Osteoblast (primary cell): Measurements from ENCODE around the gene TSPAN17. TPM values are rescaled to one million over a fixed set of nuclear protein-coding genes. Genes with fewer than 3 reads are reported as not detected.

ENCODE experiments used
- DNase-seq: peaks from one replicate; pipeline ENCODE4 v3.0.0; 2011; ENCODE audit warnings: low spot score, mixed read lengths; ENCODE audit not compliant: insufficient read length; ENCODE audit errors: missing footprints
- H2AFZ ChIP-seq: 2 replicates; pipeline ENCODE4 v1.6.0; 2011; ENCODE audit warnings: mild to moderate bottlenecking, low read length
- H3K27ac ChIP-seq: 2 replicates; pipeline ENCODE4 v1.5.1; 2011; ENCODE audit warnings: mild to moderate bottlenecking, low read depth, low read length, moderate library complexity
- H3K27me3 ChIP-seq: 2 replicates; pipeline ENCODE4 v1.6.0; 2012; ENCODE audit warnings: mild to moderate bottlenecking, control low read depth, inconsistent platforms, low read length, moderate library complexity; ENCODE audit not compliant: insufficient read depth
- H3K36me3 ChIP-seq: 2 replicates; pipeline ENCODE4 v1.5.1; 2011; ENCODE audit warnings: mild to moderate bottlenecking, low read length, control low read depth, moderate library complexity; ENCODE audit not compliant: insufficient read depth
- H3K4me1 ChIP-seq: 2 replicates; pipeline ENCODE4 v1.5.1; 2011; ENCODE audit warnings: mild to moderate bottlenecking, low read length, control low read depth, moderate library complexity; ENCODE audit not compliant: insufficient read depth
- H3K4me2 ChIP-seq: 2 replicates; pipeline ENCODE4 v1.6.0; 2011; ENCODE audit warnings: mild to moderate bottlenecking, low read length; ENCODE audit not compliant: insufficient read depth
- H3K4me3 ChIP-seq: fragments of 200-600 bp; sonication (generic); 3 replicates; pipeline ENCODE4 v1.5.1; 2012; ENCODE audit warnings: mild to moderate bottlenecking, low read length, inconsistent platforms; ENCODE audit not compliant: insufficient read depth
- H3K79me2 ChIP-seq: 2 replicates; pipeline ENCODE4 v1.6.0; 2012; ENCODE audit warnings: mild to moderate bottlenecking, low read length, control low read depth, inconsistent platforms; ENCODE audit not compliant: insufficient read depth
- H3K9me3 ChIP-seq: 2 replicates; pipeline ENCODE4 v1.5.1; 2011; ENCODE audit warnings: low read depth, low read length, control low read depth
- H4K20me1 ChIP-seq: 2 replicates; pipeline ENCODE4 v1.6.0; 2012; ENCODE audit warnings: mild to moderate bottlenecking, low read length, control low read depth; ENCODE audit not compliant: insufficient read depth
- CTCF ChIP-seq: IDR thresholded peaks from 2 replicates; pipeline ENCODE4 v1.5.1; 2011; ENCODE audit warnings: mild to moderate bottlenecking, low read depth, low read length, moderate library complexity; ENCODE audit errors: extremely low read depth
- total RNA-seq: library from RNA; depleted of rRNA; stranded (reverse); fragments of >200 nt; gene quantifications from 2 replicates; pipeline ENCODE4 v1.2.3, GENCODE V29; 2012

Gene TSPAN17
- total RNA-seq, 1 donor, result 26.1 TPM

DNA sequence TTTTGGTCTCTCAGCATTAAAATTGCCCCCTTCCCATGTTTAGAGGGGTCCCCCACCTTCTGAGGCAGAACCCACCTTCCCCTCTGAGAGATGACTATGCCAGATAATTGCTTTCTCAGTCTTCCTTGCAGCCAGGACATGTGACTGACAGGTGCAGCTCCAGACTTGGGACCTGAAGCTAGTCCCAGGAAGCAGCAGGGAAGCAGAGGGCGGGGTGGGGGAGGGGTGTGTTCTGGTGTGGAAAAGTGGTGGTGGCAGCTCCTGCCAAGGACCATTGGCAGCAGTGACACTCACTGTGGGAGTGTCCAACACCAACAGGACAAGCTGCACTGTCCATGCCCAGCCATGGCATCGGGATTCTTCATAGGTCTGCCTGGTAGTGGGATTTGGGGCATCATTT, 14.5 kb upstream of the TSPAN17 start:
- peaks cover 6% of the 10 kb centered on the region for H4K20me1 ChIP-seq
- no peak overlapping the region for H3K27ac ChIP-seq
- H2AFZ ChIP-seq, result no peak overlapping the region
- no peaks in the 10 kb centered on the region for H3K4me1 ChIP-seq
- H3K79me2 ChIP-seq, result no peaks in the 10 kb centered on the region
- no peak overlapping the region for H3K4me3 ChIP-seq
- no peaks in the 10 kb centered on the region for H3K36me3 ChIP-seq
- H3K27me3 ChIP-seq, result peaks cover 74% of the 10 kb centered on the region
- DNase-seq, result no peak
- TF ChIP-seq CTCF, result no peak
- no peak overlapping the region for H3K4me2 ChIP-seq
- no peaks in the 10 kb centered on the region for H3K9me3 ChIP-seq

GRCh38 chr5:176633598-176633997, 13.7 kb upstream of the TSPAN17 start:
- H3K27me3 ChIP-seq, result peaks cover 78% of the 10 kb centered on the region

DNA sequence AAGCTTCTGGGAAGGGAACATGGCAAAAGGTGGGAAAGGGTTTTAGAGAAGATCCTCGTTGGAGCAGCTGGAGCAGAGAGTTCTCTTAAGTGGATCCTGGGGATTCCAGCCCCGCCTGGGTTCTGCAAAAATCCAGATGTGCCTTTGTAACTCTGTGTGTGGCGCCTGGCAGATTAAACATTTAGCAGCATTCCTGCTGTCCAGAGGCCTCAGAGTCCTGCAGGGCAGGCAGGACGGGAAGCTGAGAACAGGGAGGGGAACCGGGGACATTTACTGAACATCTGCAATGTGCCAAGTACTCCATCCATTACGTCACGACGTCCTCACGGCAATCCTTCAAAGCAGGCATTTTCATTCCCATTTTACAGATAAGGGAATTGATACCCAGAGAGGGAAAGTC, 10.9 kb upstream of the TSPAN17 start:
- H3K4me3 ChIP-seq, result no peak overlapping the region
- no peaks in the 10 kb centered on the region for H3K4me1 ChIP-seq
- no peaks in the 10 kb centered on the region for H4K20me1 ChIP-seq
- H3K27me3 ChIP-seq, result peaks cover 50% of the 10 kb centered on the region
- no peak overlapping the region for H3K4me2 ChIP-seq
- H2AFZ ChIP-seq, result no peak overlapping the region
- H3K79me2 ChIP-seq, result no peaks in the 10 kb centered on the region
- DNase-seq, result no peak
- no peak for TF ChIP-seq CTCF
- H3K27ac ChIP-seq, result no peak overlapping the region
- no peaks in the 10 kb centered on the region for H3K36me3 ChIP-seq
- H3K9me3 ChIP-seq, result no peaks in the 10 kb centered on the region

More at GRCh38 chr5:176633598-176633997, 13.7 kb upstream of the TSPAN17 start:
- peaks cover 6% of the 10 kb centered on the region for H4K20me1 ChIP-seq
- H3K79me2 ChIP-seq, result no peaks in the 10 kb centered on the region
- no peak overlapping the region for H2AFZ ChIP-seq
- H3K36me3 ChIP-seq, result no peaks in the 10 kb centered on the region
- no peak overlapping the region for H3K4me2 ChIP-seq
- H3K4me1 ChIP-seq, result no peaks in the 10 kb centered on the region
- no peaks in the 10 kb centered on the region for H3K9me3 ChIP-seq
- no peak overlapping the region for H3K4me3 ChIP-seq
- no peak overlapping the region for H3K27ac ChIP-seq
- no peak for TF ChIP-seq CTCF
- DNase-seq, result no peak

DNA sequence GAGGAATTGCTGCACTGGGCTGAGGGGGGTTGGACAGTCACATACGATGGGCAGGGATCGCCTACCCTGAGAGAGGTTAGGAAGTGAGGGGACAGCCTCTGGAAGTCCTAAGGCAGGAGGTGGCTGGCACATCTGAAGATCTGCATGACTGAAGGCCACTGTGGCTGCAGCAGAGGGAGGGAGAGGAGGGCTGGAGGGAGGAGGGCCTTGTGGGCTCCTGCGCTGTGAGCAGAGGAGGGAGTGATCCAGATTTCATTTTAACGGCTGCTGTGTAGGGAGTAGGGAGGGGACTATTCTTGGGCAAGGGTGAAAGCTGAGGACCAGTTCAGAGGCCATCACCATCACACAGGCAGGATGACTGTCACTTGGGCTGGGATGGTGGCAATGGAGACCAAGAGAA, 9.7 kb upstream of the TSPAN17 start:
- no peak overlapping the region for H3K27ac ChIP-seq
- TF ChIP-seq CTCF, result no peak
- no peaks in the 10 kb centered on the region for H3K4me1 ChIP-seq
- H2AFZ ChIP-seq, result no peak overlapping the region
- no peak for DNase-seq
- H3K79me2 ChIP-seq, result no peaks in the 10 kb centered on the region
- H4K20me1 ChIP-seq, result no peaks in the 10 kb centered on the region
- H3K4me3 ChIP-seq, result no peak overlapping the region
- no peak overlapping the region for H3K4me2 ChIP-seq
- H3K36me3 ChIP-seq, result no peaks in the 10 kb centered on the region
- no peaks in the 10 kb centered on the region for H3K9me3 ChIP-seq
- H3K27me3 ChIP-seq, result peaks cover 40% of the 10 kb centered on the region
